ENCODE data around the gene SFTPA2.
"Not testable (repeated sequence)": the region's sequence is repeated elsewhere in the genome, so short reads cannot be mapped to it uniquely, and the experiment has no call there.

SFTPA2 gene

DNA sequence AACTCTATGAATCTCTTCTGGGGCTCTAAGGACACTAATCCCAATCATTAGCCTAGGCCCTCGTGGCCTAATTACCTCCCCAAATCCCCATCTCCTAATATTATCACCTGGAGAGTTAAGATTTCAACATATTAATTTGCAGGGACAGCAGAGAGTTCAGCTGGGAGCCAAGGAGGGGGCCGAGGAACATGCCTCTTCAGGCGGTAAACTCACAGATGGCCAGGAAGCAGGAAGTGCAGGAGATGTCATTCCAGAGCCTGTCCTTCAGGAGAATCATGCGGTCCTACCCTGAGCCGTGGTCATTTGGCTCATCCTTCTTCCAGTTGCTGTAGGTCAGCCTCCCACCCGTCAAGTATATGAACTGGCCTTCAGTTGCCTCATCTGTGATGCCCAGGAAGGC lies 21.9 kb upstream of the SFTPA2 start:
- no peak for TF ChIP-seq POLR2A (IDR thresholded peaks at IDR 0.05; ENCODE audit: low read depth, low read length)
- FAIRE-seq (no peak), DNase-seq (ENCODE audit: insufficient read length, low spot score) (no peak)

DNA sequence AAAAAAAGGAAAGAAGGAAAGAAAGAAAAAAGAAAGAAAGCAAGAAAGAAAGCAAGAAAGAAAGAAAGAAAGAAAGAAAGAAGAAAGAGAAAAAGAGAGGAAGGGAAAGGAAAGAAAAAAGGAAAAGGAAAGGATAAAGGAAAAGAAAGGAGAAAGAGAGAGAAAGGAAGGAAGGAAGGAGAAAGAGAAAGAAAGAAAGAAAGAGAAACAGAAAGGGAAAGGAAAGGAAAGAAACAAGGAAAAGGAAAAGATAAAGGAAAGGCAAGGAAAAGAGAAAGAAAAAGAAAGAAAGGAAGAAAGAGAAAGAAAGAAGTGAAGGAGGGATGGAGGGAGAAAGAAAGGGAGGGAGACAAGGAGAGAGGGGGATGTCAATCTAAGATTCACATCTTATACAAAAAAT lies 20.8 kb upstream of the SFTPA2 start:
- FAIRE-seq (no peak), DNase-seq (ENCODE audit: insufficient read length, low spot score) (no peak)
- TF ChIP-seq POLR2A (IDR thresholded peaks at IDR 0.05; ENCODE audit: low read depth, low read length), result no peak

DNA sequence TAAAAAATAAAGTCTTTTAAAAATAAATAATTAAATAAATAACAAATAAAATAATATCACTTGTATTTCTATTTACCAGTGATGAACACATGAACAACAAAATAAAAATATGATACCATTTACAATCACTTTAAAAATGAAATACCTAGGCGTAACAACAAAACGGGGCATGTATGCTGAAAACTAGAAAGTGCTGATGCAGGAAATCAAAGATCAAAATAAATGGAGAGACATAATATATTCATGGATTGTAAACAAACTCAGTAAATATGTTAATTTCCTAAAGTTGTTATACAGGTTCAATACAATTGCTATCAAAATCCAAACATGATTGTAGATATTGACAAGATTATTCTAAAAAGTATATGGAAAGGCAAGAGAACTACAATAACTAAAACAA lies 19.2 kb upstream of the SFTPA2 start:
- TF ChIP-seq POLR2A (IDR thresholded peaks at IDR 0.05; ENCODE audit: low read depth, low read length), result no peak
- DNase-seq (ENCODE audit: insufficient read length, low spot score), result no peak
- FAIRE-seq, result no peak

DNA sequence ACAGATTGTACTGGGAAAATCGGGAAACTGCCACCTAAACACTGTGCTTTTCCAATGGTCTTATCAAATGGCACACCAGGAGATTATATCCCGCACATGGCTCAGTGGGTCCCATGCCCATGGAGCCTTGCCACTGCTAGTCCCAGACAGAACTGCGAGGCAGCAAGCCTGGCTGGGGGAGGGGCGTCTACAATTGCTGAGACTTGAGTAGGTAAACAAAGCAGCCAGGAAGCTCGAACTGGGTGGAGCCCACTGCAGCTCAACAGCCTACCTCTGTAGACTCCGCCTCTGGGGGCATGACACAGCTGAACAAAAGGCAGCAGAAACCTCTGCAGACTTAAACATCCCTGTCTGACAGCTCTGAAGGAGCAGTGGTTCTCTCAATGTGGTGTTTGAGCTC lies 10.4 kb upstream of the SFTPA2 start:
- FAIRE-seq; DNase-seq (ENCODE audit: insufficient read length, low spot score): not testable (repeated sequence)

DNA sequence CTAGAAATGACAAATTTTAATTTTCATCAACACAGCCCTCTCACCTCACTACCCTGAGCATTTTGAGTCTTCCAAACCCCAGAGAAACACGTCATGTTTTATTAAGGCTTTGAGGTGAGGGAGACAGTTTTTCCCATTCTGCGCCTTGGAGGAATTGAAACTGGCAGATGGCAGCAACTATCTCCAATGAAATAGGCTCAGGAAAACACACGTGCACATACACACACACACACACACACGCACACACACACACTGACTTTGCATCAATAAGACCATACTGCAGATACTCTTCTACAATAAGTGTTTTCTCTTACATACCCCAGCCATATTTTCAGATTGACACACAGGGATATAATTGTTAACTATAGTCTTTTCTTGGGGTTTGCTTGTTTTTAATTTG lies 3.2 kb upstream of the SFTPA2 start:
- TF ChIP-seq POLR2A (IDR thresholded peaks at IDR 0.05; ENCODE audit: low read depth, low read length), result no peak
- FAIRE-seq (no peak), DNase-seq (ENCODE audit: insufficient read length, low spot score) (no peak)

DNA sequence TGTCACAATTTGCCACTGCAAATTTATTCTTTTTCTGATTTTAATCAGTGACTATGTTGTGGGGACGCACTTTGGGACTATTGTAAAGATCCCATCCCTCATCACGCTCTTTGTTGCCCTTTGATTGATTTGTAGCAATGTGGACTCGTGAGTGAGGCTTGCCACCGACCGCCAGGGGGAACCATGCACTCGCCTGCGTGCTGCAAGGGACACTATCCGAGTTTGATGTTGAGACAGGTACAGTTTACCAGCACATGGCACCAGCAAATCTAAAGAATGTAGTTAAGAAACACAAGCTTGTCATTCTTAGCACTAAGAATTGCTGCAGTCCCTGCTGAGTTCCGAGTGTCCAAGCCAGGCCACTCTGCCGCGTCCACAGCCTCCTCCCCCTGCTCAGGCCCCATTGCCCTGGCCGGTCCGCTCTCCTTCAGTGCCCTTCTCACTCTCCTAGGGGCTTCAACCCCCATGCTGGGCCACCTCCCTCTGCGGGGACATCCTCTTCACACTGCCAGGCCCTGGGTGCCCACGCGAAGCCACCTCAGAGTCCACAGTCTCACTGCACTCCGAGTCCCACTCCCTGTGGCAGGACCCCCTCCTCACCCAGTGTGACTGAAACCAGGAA lies 2.0 kb upstream of the SFTPA2 start:
- TF ChIP-seq POLR2A (IDR thresholded peaks at IDR 0.05; ENCODE audit: low read depth, low read length), result no peak
- no peak for FAIRE-seq
- DNase-seq (ENCODE audit: insufficient read length, low spot score), result peak; percentile 63

DNA sequence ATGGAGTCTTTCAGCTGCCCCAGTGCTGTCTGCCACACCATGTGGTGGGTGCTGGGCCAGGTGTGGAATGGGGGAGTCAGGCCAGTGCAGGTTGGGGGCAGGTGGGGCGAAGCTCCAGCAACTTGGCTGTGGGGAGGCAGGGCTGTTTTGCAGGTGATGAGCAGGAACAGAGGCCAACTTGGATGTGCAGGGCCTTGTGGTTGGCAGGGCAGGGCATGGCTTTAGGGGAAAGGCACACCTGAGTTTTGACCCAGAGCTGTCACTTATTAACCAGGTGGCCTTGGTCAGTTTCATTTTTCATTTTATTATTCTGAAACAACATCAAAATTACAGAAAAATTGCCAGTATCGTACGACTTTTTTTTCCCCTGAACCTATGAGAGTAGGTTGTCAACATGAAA lies 1.1 kb upstream of the SFTPA2 start:
- FAIRE-seq (no peak), DNase-seq (ENCODE audit: insufficient read length, low spot score) (no peak)
- no peak for TF ChIP-seq POLR2A (IDR thresholded peaks at IDR 0.05; ENCODE audit: low read depth, low read length)

DNA sequence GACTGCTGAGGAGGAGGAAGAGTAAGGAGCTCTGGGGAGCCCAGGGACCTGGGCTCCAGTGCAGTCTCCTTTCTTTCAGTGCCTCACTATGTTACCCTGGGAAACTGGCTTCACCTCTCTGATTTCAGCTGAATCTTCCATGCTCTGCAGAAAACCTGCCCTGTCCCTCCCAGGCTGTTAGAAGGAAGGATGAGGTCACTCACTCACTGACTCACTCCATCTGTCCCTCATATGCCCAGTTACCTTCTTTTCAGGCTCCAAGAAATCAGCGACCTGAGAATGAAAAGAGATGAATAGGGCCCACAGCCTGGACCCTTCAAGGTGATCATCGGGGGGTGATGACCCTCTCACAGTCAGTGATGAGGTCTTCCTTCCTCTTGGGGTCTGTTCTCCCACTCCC lies 481 bp downstream of the SFTPA2 start:
- peak; percentile 62 for DNase-seq (ENCODE audit: insufficient read length, low spot score)
- no peak for TF ChIP-seq POLR2A (IDR thresholded peaks at IDR 0.05; ENCODE audit: low read depth, low read length)
- FAIRE-seq, result no peak

DNA sequence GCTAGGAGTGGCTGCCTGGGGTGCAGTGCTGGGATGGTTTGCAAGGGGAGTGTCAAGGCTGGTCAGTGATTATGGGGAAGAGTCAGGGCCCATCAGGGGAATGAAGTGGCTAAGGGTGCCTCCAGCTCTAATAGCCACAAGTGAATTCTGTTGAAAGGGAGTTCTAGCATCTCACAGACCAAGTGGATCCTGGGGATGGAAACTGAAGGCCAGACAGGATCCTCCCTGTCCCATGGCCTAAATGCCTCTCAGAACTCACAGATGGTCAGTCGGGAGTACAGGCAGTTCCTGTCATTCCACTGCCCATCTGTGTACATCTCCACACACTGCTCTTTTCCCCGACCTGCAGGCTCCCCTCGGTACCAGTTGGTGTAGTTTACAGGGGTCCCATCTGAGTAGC lies 3.2 kb downstream of the SFTPA2 start:
- not testable (repeated sequence) for DNase-seq (ENCODE audit: insufficient read length, low spot score); FAIRE-seq

DNA sequence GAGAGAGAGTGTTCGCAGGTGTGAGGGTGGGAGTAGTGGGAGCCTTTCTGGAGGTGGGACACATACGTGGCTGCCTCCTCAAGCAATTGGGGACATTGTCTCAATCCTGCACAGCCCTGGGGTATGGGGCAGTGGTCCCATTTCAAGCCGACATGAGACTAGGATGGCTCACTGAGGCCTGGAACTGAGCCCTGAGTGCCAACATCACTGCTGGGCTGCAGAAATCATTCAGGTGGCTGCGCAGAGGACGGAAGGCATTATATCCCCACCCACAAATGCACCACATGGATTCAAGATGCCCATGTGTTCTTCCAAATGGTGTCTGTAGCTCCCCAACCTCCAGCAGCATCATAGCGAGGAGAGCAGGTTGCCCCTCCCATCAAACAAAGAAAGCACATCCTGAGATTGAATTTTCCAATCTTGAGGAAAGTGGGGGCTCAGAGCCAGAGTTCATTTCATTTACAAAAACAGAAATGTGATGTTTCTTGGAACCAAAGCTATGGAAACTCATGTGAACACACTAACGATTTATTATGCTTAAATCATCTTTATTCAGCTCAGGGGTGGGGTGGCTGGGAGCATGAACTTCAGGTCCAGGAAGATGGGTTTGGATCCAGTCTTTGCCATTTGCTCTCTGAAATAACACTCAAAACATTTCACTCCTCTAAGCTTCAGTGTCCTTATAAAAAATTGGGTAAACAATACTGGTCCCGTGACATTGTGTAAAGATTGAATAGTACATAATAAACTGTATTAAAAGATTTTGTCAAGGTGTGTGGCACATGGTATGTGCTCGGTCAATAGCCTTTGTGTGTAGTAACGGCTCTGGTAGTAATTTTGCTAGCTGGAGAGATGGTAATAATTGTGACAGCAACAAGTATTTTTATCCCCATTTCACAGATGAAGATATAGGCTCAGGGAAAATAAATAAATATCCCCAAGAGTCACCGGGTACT lies 4.6 kb downstream of the SFTPA2 start:
- FAIRE-seq (no peak), DNase-seq (ENCODE audit: insufficient read length, low spot score) (no peak)
- no peak for TF ChIP-seq POLR2A (IDR thresholded peaks at IDR 0.05; ENCODE audit: low read depth, low read length)

DNA sequence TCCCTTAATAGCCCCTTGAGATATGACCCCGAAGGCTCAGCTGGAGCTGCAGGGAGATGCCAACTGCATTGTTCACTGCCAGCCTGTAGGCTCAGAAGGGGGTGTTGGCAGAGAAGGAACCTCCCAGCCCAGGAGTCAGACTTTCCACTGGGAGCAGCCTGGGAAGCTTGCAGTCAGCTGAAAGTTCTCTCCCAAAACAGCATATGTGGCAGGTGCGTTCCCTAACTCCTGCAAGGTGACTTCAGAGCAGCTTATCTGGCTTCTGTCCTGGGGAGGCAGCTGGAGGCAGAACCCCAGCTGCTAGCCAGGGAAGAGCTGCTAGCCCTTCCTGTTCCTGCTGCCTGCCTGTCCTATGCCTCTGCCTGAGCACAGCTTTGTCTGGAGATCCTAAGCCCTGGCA lies 8.1 kb downstream of the SFTPA2 start:
- TF ChIP-seq POLR2A (IDR thresholded peaks at IDR 0.05; ENCODE audit: low read depth, low read length), result no peak
- DNase-seq (ENCODE audit: insufficient read length, low spot score) (no peak), FAIRE-seq (no peak)

DNA sequence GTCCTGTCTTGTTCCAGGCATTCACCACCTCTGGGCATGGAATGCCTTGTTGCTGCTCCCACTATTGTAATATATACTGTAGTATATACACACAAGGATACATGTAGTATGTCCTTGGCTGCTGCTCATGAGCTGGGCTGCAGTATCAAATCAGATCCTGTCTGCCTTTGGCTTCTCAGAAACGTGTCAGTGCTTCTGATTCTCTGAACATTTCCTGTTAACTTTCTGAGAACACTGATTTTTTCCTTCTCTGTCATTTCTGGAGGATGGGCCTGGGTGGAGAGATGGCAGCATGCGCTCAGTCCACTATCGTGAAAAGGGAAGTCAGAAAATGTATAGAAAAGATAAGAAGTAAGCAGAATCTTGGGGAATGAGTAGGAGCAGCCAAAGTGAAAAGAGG lies 12.2 kb downstream of the SFTPA2 start:
- TF ChIP-seq POLR2A (IDR thresholded peaks at IDR 0.05; ENCODE audit: low read depth, low read length), result no peak
- no peak for DNase-seq (ENCODE audit: insufficient read length, low spot score)
- FAIRE-seq, result no peak

DNA sequence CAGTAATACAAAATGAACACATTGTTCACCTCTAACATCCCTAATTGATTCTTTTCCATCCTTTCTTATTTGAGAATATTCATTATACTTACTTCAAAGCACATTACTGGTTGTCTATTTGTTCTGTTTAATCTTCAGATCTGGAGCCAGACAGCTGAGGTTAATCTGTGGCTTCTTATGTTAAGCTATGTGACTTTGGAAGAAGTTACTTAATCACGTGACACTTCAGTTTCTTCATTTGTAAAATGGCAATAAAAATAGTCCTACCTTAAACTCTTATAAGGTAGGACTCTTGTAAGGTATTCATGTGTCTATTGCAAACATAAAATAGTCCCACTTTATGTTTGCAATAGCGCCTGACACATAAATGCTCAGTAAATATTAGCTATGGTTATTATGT lies 13.1 kb downstream of the SFTPA2 start:
- DNase-seq (ENCODE audit: insufficient read length, low spot score); FAIRE-seq: not testable (repeated sequence)

DNA sequence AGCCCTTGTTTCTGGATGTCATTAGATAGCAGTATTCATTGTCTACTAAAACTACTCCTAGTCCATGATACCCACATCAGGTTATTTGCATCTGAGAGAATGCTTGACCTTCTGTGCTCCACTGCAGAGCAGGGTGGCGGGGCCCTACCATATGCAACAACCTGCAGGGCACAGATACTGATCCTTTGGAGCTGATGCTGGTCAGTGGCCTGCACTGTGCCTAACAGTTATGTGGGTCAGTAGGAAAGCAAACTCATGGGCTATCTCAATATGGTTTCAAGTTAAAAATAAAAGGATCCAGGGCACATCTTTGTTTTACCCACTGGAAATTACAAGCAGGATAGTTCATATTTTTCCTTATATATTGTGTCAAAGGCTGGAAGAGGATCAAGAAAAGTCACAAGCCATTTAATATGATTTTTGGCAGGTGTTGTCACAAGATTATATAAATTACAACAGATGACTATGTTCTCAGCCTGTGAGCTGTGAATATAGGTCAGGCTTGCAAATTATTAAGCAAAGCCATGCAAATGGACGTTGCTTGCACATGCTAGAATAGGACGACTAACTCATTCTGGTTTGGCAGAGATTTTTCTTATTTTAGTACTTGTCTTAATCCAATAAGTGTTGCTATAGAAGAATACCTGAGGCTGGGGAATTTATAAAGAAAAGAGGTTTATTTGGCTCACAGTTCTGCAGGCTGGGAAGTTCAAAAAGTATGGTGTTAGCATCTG lies 15.1 kb downstream of the SFTPA2 start:
- not testable (repeated sequence) for DNase-seq (ENCODE audit: insufficient read length, low spot score); FAIRE-seq

DNA sequence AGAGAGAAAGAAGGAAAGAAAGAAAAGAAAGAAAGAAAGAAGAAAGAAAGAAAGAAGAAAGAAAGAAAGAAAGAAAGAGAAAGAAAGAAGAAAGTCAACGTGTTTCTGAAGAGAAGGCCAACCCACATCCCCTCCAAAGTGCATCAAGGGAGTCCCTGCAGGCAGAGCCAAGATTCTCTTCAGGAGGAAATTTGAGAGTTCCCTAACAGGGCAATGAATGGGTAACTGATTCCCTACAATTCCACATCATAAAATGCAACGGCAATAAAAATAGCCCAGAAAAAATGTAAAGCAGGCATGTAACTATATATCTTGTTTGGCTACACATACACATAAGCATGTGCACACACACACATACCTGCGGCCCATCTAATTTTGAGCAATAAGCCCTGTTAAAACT lies 15.8 kb downstream of the SFTPA2 start:
- DNase-seq (ENCODE audit: insufficient read length, low spot score); FAIRE-seq: not testable (repeated sequence)
